ENCODE results near the gene CDKAL1.
"Not testable (repeated sequence)": the region's sequence is repeated elsewhere in the genome, so short reads cannot be mapped to it uniquely, and the experiment has no call there.

CDKAL1 gene

DNA sequence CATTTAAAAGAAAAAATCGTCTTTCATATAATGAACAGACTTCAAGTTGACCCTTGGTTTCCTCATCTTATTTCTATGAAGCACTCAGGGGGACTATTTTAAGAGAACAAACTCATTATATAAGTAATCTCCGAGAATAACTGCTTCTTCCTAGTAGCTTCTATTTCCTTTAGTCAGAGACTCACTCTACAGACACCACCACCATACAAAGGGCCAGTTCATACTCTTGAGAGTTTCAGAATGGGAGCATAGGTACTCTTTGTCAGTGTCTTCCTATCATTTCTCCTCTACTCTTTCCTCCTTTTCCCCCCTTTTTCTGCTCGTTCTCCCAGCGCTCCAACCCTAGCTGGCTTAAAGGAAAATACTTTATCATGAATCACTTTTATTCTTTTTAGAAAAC lies 104.9 kb downstream of the CDKAL1 start:
- DNase-seq (ENCODE audit: low spot score): no peak

DNA sequence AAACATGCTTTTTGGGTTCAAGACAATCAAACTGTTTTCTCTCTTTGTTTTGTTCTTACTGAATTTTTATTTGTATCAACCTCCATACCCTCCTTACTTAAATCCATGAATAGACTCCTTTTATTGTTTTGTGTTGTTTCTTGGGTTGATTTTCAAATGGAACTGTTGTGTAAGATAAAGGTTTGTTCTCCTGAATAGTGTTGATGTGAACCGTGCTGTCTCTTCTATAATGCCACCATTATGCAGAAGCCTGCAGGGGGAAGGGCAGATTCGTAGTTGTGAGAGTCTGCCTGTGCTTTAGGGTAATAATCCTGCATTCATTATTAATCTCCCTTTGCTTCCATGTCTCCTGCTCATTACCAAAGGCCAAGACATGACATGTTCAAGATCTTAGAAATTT lies 105.9 kb downstream of the CDKAL1 start:
- DNase-seq (ENCODE audit: low spot score): no peak

GRCh38 chr6:20642441-20642840 lies 108.2 kb downstream of the CDKAL1 start:
- DNase-seq (ENCODE audit: low spot score): no peak

GRCh38 chr6:20644667-20645370 lies 110.6 kb downstream of the CDKAL1 start:
- DNase-seq (ENCODE audit: low spot score): no peak

DNA sequence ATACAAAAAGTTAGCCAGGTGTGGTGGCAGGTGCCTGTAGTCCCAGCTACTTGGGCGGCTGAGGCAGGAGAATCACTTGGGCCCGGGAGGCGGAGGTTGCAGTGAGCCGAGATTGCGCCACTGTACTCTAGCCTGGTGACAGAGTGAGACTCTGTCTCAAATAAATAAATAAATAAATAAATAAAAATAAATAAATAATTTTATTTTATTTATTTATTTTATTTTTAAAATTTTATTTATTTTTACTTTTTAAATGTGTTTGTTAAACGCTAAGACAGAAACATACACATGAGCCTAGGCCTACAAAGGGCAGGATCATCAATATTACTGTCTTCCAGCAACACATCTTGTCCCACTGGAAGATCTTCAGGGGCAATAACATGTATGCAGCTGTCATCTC lies 111.3 kb downstream of the CDKAL1 start:
- DNase-seq (ENCODE audit: low spot score): not testable (repeated sequence)

GRCh38 chr6:20647585-20647984 lies 113.3 kb downstream of the CDKAL1 start:
- DNase-seq (ENCODE audit: low spot score): no peak

- not testable (repeated sequence) for DNase-seq (ENCODE audit: low spot score)
These were observed 115.6 kb downstream of the CDKAL1 start for GRCh38 chr6:20649696-20650470.

DNA sequence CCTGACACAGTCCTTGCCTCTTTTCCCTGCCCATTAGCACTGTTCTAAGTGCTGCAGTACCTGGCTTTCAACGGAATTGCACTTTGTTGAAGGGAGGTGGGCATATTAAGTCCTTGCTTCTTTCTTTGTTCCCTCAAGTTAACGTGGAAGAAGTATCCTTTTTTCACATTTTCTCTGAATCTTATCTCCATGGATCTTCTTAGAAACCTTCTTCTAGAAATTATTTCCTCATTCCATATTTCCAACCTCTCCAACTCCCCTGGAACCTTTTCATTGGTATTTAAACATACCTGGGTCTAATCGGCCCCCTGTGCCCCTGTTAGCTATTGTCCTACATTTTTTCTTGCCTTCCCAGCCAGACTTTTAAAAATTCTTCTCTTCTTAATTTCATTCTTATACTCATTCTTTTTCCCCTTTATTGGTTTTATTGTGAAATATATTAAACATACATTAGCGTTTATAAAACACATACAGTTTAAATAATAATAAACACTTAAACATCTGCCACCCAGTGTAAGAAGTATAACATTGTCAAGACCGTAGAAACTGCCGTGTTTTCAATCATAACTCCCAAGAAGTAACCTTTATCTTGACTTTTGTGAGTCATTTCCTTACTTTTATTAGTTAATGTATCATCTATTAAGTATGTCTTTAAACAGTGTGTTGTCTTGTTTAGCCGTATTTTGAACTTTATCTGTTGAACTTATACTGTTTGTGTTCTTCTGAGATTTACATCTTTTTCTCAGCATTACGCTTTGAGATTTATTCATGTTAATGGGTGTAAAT lies 118.2 kb downstream of the CDKAL1 start:
- DNase-seq (ENCODE audit: low spot score): no peak

DNA sequence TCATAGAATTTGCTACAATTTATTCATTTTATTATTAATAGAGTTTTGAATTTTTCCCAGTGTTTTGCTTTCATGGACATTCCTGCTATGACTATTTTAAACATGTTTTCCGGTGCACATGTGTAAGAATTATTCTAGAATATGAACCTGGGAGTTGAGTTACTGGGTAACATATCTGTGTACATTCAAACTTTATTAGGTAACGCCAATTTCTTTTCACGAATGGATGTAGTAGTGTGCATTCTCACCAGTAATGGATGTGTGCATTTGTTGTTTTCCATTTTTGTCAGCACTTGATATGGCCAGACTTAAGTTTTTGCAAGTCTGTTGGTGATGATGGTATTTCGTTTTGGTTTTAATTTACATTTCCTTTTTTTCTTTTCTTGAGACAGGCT lies 118.8 kb downstream of the CDKAL1 start:
- DNase-seq (ENCODE audit: low spot score): no peak

- DNase-seq (ENCODE audit: low spot score): peak; percentile 12
These were observed 121.1 kb downstream of the CDKAL1 start for GRCh38 chr6:20655317-20655716.

- DNase-seq (ENCODE audit: low spot score): no peak
These were observed 123.1 kb downstream of the CDKAL1 start for GRCh38 chr6:20657274-20657800.

DNA sequence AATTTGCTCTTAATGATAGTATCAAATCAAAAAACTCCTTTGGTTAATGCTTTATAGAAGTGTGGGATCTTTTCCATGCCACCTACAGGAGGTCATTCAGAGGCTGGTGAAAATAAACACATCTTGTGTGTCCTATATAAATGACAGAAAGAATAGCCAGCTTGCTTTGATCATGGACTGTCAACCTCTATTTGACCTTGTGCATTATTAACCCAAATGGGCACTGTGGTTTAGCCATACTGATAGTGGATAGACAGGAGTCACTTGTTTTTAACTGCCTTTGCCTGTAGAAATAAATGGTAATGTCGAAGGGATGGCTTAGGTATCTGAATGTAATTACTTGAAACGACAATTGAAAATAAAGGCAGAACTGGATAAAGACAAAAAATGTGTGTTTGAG lies 123.8 kb downstream of the CDKAL1 start:
- no peak for DNase-seq (ENCODE audit: low spot score)

DNA sequence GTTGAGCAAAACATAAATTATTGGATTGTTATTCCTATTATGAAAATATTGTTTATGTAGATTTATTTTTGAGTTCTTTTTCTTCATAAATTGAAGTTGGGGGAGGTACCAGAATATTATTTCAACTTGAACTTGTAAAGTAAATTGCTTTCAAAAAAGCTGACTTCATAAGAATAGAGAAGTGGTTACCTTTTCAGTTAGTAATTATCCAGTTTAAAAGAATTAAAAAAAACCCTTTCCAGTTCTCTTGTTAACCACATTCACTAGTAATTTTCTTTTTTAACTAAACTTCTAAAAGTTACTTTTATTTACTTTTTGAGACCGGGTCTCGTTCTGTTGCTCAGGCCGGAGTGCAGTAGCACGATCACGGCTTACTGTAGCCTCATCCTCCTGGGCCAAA lies 124.3 kb downstream of the CDKAL1 start:
- DNase-seq (ENCODE audit: low spot score): no peak

DNA sequence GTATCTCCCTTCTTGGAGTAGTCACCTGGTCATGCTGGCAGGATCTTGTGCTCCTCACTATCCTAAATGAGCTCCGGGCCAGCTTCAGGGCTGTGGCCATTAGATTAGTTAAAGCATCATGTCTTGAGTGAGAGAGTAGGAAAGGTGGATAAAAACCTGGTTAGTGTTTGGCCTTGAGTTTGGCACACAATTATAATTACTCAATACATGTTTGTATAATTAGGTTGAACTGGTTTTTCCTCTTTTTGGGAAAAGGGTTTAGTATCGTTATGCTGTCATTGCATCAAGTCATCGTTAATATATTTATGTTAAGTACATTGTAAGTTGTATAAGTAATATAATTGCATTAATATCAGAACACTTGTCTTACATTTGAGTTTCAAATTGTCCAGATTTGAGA lies 126.3 kb downstream of the CDKAL1 start:
- DNase-seq (ENCODE audit: low spot score): no peak

- no peak for DNase-seq (ENCODE audit: low spot score)
These were observed 127.5 kb downstream of the CDKAL1 start for GRCh38 chr6:20661721-20662120.

- DNase-seq (ENCODE audit: low spot score): no peak
These were observed 130.0 kb downstream of the CDKAL1 start for GRCh38 chr6:20664250-20664649.

DNA sequence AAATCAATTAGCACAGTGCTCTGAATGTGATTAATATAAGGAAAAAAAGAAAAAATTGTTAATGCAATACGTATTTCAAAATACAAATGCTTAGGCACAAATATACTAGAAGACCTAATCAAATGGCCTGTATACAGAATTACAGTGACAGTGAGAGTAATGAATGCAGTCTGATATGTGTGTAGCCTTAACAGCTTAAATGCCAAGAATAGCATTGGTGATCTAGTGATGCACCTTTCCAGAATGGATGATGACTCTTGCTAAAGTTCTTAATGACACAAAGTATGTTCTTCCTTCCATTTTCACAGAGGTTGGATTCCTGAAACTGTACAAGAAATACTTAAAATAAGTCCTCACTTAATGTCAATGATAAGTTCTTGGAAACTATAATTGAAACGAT lies 131.0 kb downstream of the CDKAL1 start:
- DNase-seq (ENCODE audit: low spot score): no peak

GRCh38 chr6:20669571-20670314 lies 135.5 kb downstream of the CDKAL1 start:
- no peak for DNase-seq (ENCODE audit: low spot score)

DNA sequence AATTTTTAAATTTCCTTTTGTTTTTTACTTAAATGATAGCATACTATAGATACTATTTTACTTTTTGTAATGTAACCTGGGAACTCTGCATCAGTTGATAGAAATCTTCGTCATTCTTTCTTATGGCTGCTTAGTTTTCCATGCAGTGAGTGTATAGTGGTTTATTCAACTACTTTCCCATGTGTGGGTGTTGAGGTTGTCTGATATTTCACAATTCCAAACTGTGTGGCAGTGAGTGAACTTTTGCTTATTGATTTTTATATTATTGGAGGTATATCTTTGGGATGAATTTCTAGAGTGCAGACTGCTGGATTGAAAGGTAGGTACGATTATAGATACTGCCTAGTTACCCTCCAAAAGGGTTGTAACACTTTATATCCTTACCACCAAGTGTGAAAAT lies 136.5 kb downstream of the CDKAL1 start:
- no peak for DNase-seq (ENCODE audit: low spot score)

- no peak for DNase-seq (ENCODE audit: low spot score)
These were observed 137.8 kb downstream of the CDKAL1 start for GRCh38 chr6:20672038-20672437.

DNA sequence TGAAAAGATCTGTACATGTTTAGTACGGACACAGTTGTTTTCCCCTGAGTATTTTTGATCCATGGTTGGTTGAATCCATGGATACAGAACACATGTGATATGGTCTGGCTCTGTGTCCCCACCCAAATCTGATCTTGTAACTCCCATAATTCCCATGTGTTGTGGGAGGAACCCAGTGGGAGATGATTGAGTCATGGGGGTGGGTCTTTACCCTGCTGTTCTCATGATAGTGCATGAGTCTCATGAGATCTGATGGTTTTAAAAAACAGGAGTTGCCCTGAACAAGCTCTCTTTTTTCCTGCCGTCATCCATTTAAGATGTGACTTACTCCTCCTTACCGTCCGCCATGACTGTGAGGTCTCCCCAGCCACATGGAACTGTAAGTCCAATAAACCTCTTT lies 139.2 kb downstream of the CDKAL1 start:
- no peak for DNase-seq (ENCODE audit: low spot score)

GRCh38 chr6:20674664-20675063 lies 140.4 kb downstream of the CDKAL1 start:
- no peak for DNase-seq (ENCODE audit: low spot score)
